Measurements from ENCODE around the gene OXER1.

OXER1 gene

GRCh38 chr2:42793334-42794270 lies 29.7 kb upstream of the OXER1 start:
- DNase-seq = no peak

DNA sequence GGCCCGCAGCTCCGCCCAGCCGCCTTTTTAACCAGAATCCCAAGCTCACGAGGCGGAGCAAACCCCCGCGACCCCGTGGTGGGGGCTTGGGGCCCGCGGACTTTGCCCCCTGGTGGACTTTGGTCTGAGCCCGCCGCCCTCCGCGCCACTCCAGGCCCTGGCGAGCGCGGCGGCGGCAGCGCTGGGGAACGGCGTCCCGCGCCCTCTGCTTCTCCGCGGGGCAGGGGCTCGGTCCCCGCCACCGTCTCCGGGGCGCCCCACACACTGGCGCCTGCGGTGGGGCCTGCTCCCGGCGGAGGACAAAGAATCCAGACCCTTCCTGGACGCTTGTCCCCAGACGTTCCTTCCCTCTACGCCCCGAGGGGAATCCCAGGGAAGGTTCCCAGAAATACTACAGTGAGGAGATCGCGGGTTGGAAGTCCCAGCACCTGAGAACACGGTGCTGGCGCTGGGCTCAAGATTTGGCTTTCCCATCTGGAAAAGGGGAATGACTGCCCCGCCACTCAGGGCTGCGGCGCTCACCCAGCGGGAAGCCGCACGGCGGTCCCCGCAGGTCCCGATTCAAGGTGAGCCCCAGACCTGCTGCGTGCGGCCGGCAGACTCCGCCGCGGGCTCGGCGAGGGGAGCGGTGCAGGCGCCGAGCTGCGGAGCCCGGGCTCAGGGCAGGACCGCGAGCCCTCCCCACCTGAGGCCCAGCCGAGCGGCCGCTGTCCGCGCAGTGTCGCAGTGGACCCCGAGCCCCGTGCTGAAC lies 28.8 kb upstream of the OXER1 start, which contains the start of gene HAAO:
HAAO (minus strand) TSS at position 1 of the 751 bp plus-strand sequence. CDS start 47 bp downstream, outside the sequence.
- no peak for DNase-seq

GRCh38 chr2:42792087-42792582 lies 28.2 kb upstream of the OXER1 start:
- DNase-seq = no peak

DNA sequence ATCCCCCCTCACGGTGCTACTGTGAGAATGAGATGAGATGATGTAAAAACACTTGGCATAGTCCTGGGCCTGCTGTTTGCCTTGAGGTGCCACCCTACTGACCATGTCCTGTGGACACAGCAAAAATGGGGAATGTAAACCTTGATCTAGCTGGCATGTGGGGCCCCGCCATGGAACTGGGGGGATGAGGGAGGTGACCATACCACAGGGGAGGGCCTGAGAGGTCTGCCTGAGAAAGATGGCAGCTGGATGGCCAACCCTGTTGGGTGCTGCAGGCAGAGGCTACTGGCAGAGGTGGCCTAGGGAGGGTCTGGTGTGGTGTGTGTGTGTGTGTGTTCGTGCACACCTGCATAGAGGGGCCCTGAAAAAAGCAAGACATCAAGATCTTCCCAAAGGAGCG lies 27.7 kb upstream of the OXER1 start:
- DNase-seq = no peak

DNA sequence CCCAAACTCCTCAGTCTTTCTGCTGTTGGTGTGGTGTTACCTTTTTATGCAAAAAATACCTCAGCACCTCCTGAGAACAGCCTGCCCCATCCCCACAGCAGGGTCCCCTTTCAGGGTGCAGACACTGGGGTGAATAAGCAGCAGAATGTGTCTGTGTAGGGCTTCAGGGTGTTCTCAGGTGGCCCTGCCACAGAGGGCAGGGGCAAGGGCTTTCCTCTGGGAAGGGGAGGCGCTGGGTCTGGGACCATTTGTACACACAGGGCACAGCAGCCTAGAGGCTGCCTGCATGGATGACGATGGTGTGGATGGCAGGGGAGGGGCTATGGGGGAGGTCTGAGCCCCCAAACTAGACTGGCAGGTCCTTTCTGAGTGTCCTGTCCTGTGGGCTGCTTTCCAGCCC lies 25.8 kb upstream of the OXER1 start:
- DNase-seq = no peak

DNA sequence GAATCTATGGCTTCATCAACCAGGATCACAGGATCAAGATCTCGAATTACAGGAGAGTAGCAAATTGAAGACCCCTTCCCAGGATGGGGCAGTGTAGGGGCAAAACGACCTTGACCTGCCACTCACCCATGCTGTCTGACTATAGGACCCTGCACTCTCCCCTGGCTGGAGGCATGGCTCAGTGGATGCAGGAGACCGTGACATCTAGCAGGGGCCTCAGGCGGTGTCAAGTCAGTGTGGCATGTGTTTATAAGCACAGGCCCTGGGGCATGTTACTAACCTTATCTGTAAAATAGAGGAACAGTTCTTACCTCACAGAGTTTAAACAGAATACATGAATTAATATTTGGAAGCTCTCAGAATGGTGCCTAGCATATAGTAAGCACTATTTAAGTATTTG lies 24.9 kb upstream of the OXER1 start:
- DNase-seq = no peak

- DNase-seq = no peak
Measured at GRCh38 chr2:42788478-42788793, 24.5 kb upstream of the OXER1 start.

DNA sequence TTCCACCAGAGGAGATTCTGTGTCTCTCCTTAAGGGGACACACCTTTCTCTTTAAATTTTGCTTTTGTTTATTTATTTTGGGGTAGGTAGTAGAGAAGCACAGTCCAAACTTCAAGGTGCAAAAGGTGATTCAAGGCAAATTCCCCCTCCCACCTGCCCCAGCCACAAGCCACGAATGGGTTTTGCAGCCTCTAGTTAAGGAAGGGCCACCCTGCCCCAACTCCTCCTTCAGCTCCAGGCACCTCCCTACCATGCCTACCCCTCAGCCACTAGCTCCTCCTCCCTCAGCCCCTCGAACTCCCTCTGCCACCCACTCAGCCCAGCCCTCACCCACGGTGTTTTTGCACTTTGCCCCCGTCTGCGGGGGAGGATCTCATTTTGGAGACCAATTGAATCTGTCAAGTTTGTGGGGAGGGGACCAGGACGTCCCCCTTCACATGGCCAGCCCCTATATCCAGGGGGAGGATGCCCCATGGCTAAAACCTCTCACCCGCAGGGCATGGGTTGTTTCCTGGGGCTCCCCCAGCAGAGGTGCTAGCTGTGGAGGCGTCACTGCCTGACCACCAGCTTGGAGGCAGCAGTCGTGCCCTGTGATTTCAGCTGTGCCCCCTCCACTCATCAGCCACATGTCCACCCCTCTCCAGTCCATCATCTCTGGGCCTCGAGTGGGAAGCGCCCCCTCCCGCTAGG lies 24.0 kb upstream of the OXER1 start:
- no peak for DNase-seq

DNA sequence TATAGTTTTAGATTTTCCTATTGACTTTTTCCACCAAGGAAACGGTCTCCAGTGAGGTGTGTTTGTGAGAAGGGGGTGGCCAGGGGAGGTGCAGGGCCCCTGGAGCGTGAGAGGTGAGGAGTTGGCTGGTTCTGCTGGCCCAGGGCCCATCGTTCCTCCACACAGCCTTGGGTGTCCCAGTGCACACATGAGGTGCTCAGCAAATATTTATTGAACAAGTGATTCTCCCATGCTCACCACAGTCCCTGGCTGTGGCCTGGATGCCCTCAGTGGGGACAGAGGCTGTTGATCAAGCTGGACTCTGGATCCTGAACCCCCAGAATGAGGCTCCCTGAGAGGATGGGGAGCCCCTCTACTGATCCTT lies 23.5 kb upstream of the OXER1 start:
- DNase-seq = no peak

- DNase-seq = no peak
Measured at GRCh38 chr2:42786561-42787345, 22.8 kb upstream of the OXER1 start.

DNA sequence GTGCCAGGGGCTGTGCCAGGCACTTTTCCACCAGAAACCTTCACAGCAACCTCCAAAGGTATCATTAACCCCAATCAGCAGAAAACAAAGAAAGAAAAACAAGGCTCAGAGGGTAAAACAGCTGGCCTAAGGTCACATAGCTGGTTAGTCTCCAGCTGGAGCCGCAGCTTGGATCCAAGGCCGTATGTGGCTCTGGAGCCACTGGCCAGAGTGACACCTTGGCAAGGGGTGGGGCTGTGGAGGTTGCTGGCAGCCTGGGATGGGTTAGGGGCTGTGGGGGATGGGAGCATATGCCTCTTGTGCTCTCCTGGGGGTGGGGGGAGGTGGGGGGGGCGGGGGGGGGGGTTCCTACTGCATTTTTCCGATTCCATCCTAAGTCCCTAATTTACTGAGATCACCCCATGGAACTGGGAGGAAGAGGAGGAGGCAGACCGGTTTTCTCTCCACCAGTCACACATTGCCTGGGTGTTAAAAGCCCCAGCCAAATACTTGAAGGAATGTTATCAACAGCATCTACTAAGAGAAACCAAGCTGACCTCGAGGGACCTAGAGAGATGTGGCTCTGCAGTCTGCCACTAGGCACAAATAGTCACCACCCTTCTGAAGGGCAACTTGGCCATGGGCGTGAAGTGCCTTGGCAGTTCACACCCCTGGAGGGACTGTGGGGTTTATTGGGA lies 20.4 kb upstream of the OXER1 start:
- no peak for DNase-seq

GRCh38 chr2:42783511-42783910 lies 19.6 kb upstream of the OXER1 start:
- DNase-seq = no peak

DNA sequence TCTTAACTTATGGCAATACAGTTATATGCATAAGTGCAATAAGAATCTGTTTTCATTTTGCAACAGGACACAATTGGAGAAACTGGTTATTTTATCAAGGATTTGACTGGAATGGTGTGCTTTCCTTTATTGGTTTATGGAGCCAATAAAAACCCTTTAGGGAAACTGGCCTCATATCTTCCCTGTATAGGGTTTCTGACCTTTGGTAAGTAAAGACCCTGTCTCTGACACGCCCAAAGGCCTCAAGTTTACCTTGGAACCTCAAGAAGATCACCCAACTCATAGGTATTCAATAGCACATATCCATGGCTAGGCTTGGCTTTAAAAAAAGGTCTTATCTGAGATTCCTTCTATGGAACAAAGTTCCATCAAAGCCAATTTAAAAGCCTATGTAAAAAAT lies 17.2 kb upstream of the OXER1 start:
- DNase-seq = no peak

GRCh38 chr2:42777883-42778805 lies 14.2 kb upstream of the OXER1 start:
- DNase-seq = no peak

GRCh38 chr2:42775810-42776209 lies 11.9 kb upstream of the OXER1 start:
- DNase-seq = no peak

GRCh38 chr2:42775186-42775585 lies 11.3 kb upstream of the OXER1 start:
- DNase-seq = no peak

GRCh38 chr2:42771546-42772153 lies 7.7 kb upstream of the OXER1 start:
- DNase-seq = no peak

DNA sequence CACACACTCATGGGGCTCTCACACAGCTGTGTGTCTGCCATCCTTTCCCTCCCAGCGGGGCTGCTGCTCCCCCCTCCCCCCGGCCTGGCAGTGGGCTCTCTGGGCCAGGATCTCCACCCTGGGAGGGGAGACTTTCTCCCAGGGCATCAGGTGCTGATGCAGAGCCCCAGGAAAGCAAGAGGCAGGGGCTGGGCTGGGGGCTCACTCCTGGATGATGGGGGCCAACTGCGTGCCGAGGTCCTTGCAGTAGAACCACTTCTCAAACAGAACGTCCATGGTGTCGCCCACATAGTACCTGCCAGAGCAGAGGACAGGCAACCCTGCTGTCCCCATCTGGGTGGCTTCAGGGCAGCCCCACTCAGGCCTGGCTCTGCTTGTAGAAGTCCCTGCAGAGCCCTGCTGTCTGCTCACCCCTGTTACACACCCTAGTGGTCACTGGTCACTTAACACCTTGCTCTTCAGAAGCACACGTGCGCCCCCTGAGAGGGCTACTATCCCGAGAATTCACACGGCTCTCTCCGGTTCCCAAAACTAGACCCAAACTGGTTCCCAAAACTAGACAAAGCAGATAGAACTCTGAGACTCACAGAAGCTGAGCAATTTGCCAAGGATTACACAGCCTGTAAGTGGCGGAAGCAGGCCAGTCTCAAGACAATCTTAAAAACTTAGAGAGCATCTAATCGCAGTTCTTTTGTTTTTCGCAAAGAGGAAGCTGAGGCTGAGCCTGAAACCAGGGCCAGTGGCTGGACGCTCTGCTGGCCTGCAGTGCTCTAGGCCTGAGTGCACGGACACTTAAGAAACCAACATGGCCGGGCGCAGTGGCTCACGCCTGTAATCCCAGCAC lies 6.6 kb upstream of the OXER1 start:
- DNase-seq = no peak

GRCh38 chr2:42769583-42770287 lies 5.8 kb upstream of the OXER1 start:
- no peak for DNase-seq

Measured in activated CD4-positive, alpha-beta T cell treated with anti-CD3 and anti-CD28 coated beads, Interleukin-2, Interleukin-6, amounts not matched to agents 100 ng/mL and 50 ng/mL, durations not matched to agents 16 hours and 8 hours (primary cell).